ENCODE results near the gene TSPAN14.

The TSPAN14 gene

DNA sequence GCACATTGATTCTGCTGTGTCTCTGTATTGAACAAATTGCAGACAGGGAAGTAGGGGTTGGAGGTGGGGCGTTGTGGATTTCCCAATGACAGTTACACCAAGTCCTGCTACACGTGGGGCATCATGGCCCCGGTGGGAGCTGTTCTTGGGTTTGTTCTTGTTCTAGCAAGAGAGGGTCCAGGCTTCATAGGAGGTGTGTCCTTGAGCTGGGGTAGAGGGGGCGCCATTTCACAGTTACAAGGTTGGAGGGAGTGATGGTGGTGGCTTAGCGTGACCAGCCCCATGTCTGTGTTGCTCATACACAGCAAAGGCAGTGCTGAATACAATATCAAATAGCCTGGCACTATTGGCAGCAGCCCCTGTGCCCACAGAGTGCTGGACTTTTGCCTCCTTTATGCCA is 99.3 kb downstream of the TSPAN14 start:
- DNase-seq, result no peak

DNA sequence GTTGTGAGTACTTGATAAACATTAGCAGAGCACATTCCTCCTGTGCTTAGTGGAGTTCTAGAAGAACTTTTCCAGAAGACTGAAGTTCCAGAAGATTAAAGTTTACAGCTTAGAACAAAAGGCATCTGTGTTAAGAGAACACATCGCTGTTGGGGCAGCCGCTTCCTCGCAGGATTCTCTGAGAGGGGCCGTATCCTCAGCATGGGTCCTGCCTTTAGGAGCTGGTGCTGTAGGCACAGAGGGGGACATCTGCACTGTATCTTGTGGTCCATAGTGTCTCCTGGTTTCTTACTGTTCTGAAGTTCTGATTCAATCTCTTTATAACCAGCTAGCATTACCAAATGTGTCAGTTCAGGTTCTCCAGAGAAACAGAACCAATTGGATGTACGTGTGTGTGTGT is 99.9 kb downstream of the TSPAN14 start:
- DNase-seq, result no peak

DNA sequence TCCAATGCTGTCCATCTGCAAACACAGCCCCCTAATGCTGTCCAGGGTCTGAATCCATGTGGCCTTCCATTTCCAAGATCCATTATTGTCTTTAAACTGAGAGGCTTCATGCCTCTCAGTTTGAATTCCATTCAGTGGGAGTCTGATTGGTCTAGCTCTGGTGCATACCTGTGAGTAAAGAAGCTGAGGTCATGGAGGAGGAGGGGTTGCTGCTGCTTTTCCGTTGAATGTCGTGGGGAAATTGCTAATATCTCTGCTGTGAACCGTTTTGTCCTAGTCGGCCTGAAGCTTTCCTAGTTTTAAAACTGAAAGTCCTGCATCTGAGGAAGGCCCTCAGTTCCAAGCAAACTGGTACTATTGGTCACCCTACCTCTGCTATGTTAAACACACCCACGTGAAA is 101.3 kb downstream of the TSPAN14 start:
- no peak for DNase-seq

DNA sequence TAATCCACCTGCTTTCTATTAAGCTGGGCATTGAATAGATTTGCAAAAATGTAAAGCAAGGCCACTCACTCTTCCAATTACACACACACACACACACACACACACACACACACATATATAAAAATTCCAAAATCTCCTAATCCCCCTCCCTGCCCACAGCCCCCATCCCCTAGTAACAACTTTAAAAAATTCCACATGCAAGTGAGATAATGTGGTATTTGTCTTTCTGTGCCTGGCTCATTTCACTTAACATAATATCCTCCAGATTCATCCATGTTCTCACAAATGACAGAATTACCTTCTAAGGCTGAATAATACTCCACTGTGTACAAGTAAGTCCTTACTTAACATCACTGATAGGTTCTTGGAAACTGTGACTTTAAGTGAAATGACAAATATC is 107.8 kb downstream of the TSPAN14 start:
- no peak for DNase-seq

DNA sequence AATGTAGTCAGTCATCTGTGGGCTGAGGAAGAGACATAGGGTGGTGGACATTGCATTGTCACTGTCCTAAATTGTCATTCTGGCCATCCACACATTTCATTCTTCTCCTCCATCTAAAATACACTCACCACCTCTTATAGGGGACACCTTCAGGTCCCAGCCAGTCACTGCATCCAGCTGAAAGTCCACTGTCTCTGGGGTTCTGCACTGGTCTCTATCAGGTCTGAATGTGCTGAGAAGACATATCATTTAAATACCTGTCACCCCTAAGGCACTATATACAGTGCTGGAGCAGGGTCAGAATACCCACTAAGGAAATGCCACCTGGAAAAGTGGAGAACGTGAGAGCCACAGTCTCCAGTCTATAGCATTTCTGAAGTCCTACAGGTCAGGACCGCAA is 113.2 kb downstream of the TSPAN14 start:
- DNase-seq, result no peak

DNA sequence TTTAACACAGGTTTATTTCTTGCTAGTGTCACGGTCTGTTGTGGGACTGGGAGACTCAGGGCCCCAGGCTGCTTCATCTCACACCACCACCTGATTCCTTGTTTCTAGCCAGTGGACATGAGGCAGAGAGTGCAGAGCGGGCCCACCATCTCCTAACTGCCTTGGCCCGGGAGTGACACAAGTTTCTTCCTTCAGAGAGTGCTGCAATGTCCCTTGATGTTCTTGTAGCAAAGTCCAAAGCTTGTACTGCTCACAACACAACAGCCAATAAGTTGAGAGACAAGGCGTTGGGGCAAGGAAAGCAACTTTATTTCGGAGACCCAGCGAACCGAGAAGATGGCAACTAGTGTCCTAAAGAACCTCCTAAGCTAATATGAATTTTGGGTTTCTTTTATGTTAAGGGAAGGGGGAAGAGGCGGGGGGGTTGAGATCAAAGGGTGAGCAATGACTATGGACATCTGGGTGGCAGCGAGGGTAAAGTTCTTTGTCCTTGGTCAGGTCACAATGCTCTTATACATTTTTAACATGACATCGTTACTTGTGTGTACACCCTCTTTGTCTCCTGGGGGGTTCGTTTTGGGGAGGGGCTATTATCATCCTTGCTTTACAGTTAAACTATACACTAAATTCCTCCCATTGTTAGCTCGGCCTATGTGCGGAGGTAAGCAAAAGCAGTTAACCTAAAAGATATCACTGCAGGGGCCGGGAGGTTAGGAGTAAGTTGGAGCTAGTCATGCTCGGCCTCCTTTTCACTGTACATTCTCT is 115.2 kb downstream of the TSPAN14 start:
- no peak for DNase-seq

DNA sequence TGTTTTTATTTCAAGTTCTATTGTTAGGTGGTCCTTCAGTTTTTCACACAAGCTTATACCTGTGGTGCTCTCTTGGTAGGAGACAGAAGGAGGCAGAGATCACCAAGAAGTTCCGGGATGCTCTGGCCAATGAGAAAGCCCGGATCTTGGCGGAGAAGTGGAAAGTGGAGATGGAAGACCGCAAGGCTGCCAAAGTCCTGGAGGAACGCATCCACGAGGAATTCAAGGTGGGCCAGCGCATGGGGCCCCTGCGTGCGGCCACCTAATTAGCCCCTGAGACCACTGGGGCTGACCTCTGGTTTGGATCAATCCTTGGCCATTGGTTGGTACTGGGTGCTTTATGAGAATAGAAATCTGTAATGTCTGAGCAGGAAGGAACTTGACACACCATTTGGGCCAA is 117.2 kb downstream of the TSPAN14 start:
- DNase-seq, result no peak

DNA sequence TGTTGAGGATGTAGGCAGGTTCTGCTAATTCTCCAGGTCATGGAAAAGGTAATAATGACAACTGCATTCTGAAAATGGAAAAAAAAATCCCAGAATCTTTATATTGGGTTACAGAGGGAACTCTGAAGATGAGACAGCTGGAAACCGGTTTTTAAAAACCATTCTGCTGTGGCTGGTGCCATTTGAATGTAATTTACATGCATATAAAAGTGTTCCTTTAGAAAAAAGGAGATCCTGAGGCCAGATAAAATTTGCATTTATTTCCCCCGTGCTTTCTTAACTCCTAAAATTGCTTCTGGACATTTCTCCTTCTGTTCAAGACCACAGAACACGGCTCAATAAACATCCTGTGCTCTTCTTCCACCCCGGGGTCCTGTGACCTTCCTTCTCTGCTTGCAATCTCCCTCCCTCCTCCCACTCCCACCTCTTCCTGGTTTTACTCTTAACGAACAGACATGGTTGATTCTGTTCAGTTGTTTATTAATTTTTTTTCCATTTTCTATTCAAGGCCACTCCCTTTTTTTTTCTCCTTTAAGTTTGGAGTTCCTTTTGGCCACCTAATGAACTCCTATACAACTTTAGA is 125.2 kb downstream of the TSPAN14 start:
- no peak for DNase-seq

DNA sequence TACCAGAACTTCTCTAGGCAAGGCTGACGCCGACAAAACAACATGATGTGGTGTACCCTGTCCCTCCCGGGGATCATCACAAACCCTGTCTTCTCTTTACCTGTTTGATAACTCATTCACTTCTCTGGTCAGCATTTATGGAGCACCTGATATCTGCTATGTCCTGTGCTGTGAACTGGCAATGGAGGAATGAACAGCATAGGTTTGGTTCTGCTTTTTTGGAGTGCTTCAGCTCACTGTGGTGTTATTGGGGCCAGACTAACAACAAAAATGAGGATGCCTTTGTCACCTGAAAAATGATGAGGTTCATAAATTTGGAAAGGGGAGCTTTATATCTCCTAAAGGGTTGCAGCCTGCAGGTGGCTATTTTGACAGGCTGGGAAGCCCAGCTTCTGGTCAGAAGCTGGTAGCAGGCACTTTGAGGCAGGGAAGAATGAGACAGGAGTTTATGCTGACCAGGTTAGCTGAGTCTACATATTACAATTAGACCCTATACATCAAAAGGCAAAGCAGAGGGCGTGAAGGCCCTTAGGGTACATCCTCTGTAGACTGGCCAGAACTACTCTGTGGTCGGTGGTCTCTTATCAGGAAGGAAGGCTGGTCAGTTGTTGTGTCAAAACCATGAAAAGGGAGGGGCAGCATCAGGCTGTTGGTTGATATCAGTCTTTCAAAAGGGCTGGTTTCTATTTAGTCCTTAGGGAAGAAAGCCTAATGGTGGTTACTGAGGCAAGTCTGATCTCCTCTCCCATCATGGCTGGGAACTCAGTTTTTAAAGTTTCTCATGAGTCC is 125.9 kb downstream of the TSPAN14 start:
- DNase-seq, result no peak

DNA sequence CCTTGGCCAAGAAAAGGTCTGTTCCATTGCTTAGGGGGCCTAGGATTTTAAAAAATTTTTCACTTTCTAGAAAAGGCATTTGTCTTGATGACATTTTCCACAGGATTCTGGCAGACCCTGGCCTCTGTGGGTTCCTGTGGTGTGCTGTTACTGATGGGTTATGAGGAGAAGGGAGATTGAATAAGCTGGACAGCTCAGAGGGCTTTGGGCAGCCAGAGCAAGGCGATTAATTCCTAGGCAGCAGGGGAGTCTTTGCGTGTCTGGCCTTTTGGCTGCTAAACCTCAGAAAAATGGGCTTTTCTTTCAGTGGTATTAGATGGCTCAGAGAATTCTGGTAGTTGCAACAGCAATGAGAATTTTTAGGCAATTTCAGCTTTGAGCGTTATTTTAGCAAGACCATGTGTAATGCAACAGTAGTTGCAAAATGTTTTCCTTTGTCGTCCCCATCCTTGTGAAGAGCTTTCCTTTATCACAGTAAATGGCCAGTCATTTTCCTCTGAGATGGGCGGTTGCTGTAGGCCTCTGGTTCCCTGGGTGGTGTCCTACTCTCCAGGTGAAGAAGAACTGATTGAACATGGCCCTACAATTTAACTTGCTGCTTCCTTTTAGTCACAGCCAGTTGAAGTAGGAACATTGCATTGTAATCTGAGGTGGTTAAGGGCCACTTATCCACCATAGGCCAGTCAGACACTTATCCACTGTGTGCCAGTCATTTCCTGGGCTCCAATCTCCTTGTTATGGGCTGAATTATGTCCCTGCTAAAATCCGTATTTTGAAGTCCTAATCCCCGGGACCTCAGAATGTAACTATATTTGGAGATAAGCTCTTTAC is 126.7 kb downstream of the TSPAN14 start:
- DNase-seq, result no peak

DNA sequence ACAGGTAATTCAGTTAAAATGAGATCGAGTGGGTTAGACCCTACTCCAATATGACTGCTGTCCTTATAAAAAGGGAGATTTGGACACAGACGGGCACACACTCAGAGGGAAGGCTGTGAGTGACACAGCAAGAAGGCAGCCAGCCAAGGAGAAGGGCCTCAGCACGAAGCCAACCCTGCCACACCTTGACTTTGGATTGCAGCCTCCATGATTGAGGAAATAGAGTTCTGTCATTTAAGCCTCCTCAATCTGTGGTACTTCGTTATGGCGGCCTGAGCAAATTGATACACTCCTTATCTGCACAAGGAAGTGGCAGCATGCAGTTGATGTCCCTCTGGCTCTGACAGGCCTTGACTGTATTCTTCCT is 127.3 kb downstream of the TSPAN14 start:
- no peak for DNase-seq

DNA sequence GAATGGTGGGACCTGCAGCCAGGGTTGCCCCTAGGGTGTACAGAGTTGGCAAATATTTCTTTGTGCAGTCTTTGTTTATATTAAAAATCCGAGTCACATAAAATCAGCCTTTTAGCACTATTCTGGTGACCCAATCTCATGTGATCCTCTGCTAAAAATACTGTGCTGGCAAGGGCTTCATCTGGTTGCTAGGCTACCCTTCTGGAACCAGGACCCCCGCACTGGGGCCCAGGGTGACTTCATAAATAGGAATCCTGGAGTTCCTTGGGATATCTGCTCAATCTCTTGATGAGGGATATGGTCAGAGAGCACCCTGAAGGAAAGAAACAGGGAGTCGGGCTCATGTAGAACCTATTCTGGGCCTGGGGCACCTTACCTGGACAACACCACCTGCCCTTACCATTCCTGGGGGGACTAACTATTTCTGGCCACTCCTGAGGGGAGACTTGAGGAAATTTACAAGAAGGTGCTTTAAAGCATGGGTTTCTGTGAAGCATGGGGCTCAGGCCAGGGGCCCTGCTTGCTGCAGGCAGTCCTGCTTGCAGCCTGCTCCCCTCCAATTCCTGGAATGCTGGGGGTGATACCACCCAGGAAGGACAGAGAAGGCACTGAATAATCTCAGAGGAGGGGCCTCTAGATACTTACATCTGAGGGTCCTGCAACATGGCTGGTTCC is 128.3 kb downstream of the TSPAN14 start:
- no peak for DNase-seq
